ENCODE measurements around the gene PAPSS2. TPM values are rescaled to one million over a fixed set of nuclear protein-coding genes. Genes with fewer than 3 reads are reported as not detected.
"Not testable (repeated sequence)": the region's sequence is repeated elsewhere in the genome, so short reads cannot be mapped to it uniquely, and the experiment has no call there.

Gene PAPSS2
- total RNA-seq: 3.1 TPM

DNA sequence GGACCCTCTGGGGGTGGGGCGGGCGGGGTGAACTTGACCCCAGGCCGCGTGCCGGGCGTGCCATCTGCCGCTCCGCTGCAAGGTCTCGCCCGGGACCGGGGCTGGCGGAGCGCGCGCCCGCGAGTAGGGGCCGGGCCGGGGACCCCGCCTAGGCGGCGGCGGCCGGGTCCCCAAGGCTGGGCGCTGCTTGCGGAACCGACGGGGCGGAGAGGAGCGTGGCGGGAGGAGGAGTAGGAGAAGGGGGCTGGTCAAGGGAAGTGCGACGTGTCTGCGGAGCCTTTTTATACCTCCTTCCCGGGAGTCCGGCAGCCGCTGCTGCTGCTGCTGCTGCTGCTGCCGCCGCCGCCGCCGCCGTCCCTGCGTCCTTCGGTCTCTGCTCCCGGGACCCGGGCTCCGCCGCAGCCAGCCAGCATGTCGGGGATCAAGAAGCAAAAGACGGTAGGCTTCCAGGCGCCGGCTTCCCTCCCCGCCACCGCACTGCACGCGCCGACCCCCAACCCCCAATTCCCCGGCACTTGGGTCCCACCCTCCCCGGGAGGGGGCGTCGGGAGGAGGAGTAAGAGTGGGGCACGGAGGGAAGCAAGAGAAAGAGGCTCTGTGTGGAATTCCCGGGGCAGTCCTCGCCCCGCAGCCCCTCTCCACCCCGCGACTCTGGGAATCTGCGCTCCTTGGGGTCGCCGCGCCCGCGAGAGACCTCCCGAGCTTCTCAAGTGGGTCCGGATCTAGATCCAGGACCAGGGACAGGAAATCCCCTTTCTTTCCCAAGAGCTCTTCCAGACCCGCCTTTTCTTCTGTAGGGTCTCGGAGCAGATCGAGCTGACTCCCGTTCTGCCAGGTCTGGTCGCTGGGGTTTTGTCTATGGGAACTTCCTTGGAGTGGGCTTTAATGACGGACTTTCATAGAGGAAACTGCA lies at the start of gene PAPSS2:
Gene PAPSS2 (plus strand): TSS at position 308 of the 913 bp plus-strand sequence. CDS start 104 bp downstream, at position 412.
- no peak for DNase-seq

- not testable (repeated sequence) for DNase-seq
Observed at GRCh38 chr10:87611341-87611740, 48.3 kb upstream of the PAPSS2 start.

DNA sequence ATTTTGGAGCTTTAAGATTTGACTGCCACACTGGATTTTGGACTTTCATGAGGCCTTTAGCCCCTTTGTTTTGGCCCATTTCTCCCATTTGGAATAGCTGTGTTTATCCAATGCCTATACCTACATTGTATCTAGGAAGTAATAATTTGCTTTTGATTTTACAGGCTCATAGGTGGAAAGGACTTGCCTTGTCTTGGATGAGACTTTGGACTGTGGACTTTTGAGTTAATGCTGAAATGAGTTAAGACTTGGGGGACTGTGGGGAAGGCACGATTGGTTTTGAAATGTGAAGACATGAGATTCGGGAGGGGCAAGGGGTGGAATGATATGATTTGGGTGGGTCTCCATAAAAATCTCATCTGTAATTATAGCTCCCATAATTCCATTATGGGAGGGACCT lies 47.6 kb upstream of the PAPSS2 start:
- no peak for DNase-seq

DNA sequence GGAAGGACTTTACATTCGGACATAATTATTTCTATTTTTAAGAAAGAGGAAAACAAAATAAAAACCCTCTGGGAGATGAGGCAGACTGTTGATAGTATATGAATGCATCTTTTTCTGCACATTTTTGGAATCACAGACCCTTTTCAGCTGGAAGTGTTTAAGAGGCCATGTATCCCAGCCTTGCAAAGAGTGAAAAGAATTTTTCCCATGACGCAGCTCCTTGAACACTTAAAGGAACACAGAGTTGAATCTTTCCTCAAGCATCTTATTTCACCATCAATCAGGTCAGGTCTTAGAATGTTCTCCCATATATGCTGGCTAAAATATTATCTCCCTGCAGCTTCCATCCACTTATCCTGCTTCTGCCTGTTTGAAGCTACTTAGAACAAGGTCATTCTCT lies 45.9 kb upstream of the PAPSS2 start:
- no peak for DNase-seq

- DNase-seq: no peak
Observed at GRCh38 chr10:87615856-87616255, 43.8 kb upstream of the PAPSS2 start.

GRCh38 chr10:87617503-87617902 lies 42.2 kb upstream of the PAPSS2 start:
- DNase-seq: no peak

- no peak for DNase-seq
Observed at GRCh38 chr10:87618566-87619423, 40.9 kb upstream of the PAPSS2 start.

GRCh38 chr10:87619705-87620104 lies 40.0 kb upstream of the PAPSS2 start:
- DNase-seq: no peak

DNA sequence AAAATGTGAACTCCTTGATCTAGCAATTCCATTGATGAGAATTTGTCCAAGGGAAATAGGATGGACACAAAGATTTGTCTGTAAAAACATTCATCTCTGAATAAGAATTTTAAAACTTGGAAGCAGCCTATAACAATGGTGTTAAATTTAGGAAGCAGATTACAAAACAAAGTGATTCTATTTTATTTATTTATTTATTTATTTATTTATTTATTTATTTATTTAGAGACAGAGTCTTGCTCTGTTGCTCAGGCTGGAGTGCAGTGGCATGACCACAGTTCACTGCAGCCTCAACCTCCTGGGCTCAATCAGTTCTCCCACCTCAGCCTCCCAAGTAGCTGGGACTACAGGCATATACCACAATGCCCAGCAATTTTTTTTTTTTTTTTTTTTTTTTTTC lies 38.2 kb upstream of the PAPSS2 start:
- not testable (repeated sequence) for DNase-seq

- no peak for DNase-seq
Observed at GRCh38 chr10:87622314-87623004, 37.2 kb upstream of the PAPSS2 start.

DNA sequence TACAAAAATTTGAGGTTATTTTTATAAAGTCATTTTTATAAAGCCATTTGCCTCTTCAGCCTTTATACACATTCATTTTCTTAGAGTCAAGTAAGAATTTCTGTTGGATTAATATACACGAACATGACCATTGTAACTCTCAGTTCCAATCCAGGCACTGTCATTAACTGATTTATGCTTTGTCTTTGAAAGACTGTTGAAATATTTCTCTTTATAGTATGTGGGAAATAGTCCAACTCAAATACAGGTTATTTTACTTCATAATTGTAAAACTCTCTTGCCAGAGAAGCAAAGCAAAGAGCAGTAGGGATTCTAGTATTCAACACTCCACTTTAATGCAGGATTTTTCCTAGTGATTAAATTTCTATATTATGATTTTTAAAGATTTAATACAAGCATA lies 36.5 kb upstream of the PAPSS2 start:
- no peak for DNase-seq

- no peak for DNase-seq
Observed at GRCh38 chr10:87625661-87626060, 34.0 kb upstream of the PAPSS2 start.

DNA sequence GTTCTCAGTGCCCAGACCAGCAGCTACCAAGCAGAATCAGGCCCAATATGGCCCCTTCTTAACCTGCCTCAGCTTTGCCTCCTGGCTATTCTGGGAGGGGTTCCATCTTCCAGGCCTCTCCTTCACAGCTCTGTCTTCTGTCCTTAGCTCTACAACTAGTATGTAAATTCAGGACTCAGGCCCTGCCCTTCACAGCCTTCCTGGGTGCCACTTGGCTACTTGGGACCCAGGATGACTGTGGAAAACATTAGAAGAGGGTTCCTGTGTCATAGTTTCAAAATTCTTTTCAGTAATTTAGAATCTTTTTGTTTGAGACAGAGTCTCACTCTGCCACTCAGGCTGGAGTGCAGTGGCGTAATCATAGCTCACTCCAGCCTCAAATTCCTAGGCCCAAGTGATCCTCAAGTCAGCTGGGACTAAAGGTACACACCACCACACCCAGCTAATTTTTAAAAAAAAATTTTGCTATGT lies 33.2 kb upstream of the PAPSS2 start:
- no peak for DNase-seq

- no peak for DNase-seq
Observed at GRCh38 chr10:87630171-87630570, 29.5 kb upstream of the PAPSS2 start.

DNA sequence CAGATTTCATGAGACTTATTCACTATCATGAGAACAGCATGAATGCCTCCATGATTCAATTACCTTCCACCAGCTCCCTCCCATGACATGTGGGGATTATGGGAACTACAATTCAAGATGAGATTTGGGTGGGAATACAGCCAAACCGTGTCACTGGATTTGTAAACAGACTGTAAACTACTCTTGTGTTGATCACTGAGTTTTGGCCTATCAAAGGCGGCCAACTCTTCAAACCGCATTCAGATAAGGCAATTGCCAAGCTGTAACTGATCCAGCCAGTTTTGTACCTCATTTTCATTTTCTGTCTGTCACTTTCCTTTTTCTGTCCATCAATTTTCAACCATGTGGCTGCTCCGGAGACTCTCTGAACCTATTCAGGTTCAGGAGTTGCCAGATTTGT lies 27.2 kb upstream of the PAPSS2 start:
- DNase-seq: no peak

GRCh38 chr10:87634311-87634710 lies 25.4 kb upstream of the PAPSS2 start:
- no peak for DNase-seq

DNA sequence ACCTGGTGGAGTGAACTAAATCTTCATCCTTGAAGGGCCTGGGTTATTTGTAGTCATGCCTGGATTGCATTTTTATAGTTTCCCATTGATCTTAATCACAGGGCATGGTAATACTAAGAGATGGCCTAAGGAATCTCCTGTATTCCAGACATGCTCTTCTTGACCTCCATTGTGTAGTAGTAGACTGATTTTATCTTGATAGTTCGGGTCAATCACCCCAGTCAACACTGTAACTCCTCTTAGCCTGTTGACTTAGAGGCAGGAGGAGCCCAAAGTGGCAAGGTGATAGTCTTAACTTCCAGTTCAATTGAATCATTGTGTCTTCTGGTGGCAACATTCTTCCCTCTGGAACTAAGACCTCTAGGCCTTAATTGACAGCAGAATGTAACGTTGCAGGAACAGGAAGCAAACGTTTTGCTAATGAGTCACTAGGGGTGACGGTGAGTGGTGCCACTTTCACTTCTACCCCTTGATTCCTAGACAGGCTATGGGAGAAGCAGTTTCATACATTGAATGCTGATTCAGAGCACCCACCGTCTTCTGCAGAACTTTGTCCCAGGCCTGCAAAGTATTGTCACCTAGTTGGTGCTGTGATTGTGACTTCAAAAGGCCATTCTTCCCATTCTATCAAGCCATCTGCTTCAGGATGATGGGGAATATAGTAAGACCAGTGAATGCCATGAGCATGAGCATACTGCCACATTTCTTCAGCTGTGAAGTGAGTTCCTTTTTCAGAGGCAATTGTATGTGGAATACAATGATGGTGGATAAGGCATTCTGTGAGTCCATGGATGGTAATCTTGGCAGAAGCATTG lies 24.0 kb upstream of the PAPSS2 start:
- DNase-seq: no peak

DNA sequence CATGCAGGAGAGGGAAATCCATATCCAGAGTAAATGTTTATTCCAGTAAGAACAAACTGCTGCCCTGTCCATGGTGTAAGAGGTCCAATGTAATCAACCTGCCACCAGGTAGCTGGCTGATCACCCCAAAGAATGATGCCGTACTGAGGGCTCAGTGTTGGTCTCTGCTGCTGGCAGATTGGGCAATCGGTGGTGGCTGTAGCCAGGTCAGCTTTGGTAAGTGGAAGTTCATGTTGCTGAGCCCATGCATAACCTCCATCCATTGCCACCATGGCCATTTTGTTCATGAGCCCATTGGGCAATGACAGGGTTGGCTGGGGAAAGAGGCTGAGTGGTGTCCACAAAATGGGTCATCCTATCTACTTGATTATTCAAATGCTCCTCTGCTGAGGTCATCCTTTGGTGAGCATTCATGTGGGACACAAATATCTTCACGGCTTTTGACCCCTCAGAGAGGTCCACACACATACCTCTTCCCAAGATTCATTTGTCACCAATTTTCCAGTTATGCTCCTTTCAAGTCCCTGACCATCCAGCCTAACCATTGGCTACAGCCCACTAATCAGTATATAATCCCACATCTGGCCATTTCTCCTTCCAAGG lies 23.3 kb upstream of the PAPSS2 start:
- DNase-seq: no peak

- no peak for DNase-seq
Observed at GRCh38 chr10:87639493-87639892, 20.2 kb upstream of the PAPSS2 start.

- no peak for DNase-seq
Observed at GRCh38 chr10:87640043-87640442, 19.6 kb upstream of the PAPSS2 start.

GRCh38 chr10:87642486-87642885 lies 17.2 kb upstream of the PAPSS2 start:
- DNase-seq: no peak
